Tibial nerve (tissue), 3 donors: Measurements from ENCODE around the gene SRPK2.

Experiments
- POLR2A ChIP-seq, 2 donors: fragments of 450-650 bp; IDR thresholded peaks; one replicate each; pipeline ENCODE4 v1.6.1; 2017; ENCODE audit warnings: antibody characterized with exemption in 2 of 2, mild to moderate bottlenecking in 2 of 2, moderate library complexity in 2 of 2
- TF ChIP-seq, protein P1 (sequence below), 5 experiments: fragments of 200-600 bp in 3 of 5; fragments of 450-650 bp in 2 of 5; sonication (generic) in 3 of 5; IDR thresholded peaks; one replicate each; pipeline ENCODE4 v1.5.1; 2016 to 2019; ENCODE audit warnings: antibody characterized with exemption in 5 of 5, mild to moderate bottlenecking in 3 of 5, moderate library complexity in 2 of 5

DNA sequence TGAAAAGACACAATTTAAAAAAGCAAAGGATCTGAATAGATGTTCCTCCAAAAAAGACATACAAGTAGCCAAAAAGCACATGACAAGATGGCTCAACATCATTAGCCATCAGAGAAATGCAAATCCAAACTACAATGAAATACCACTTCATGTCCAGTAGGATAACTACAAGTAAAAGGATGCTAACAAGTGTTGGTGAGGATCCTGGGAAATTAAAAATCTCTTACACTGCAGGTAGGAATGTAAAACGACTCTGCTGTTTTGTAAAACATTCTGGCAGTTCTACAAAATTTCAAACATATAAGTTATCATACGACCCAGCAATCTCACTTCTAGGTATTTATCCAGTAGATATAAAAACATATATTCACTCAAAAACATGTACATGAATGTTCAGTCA lies 161.3 kb downstream of the SRPK2 start:
- no peak for TF ChIP-seq POLR2A (IDR thresholded peaks at IDR 0.05)
- TF ChIP-seq, protein P1, sequence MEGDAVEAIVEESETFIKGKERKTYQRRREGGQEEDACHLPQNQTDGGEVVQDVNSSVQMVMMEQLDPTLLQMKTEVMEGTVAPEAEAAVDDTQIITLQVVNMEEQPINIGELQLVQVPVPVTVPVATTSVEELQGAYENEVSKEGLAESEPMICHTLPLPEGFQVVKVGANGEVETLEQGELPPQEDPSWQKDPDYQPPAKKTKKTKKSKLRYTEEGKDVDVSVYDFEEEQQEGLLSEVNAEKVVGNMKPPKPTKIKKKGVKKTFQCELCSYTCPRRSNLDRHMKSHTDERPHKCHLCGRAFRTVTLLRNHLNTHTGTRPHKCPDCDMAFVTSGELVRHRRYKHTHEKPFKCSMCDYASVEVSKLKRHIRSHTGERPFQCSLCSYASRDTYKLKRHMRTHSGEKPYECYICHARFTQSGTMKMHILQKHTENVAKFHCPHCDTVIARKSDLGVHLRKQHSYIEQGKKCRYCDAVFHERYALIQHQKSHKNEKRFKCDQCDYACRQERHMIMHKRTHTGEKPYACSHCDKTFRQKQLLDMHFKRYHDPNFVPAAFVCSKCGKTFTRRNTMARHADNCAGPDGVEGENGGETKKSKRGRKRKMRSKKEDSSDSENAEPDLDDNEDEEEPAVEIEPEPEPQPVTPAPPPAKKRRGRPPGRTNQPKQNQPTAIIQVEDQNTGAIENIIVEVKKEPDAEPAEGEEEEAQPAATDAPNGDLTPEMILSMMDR (IDR thresholded peaks at IDR 0.05), result no peak
